Transverse colon (tissue), 4 donors: Measurements from ENCODE around the gene OR51Q1. TPM values are rescaled to one million over a fixed set of nuclear protein-coding genes. Genes with fewer than 3 reads are reported as not detected.

Source experiments
- DNase-seq: peaks from one replicate; pipeline ENCODE4 v3.0.0-alpha.2; 2019
- H3K27ac ChIP-seq, 4 donors: fragments of 200-600 bp; sonication (generic); 2 replicates each; pipeline ENCODE4 v1.5.1; 2016 to 2018; ENCODE audit warnings: inconsistent platforms in 4 of 4
- H3K27me3 ChIP-seq: fragments of 200-600 bp; sonication (generic); 2 replicates; pipeline ENCODE4 v1.5.1; 2017; ENCODE audit warnings: inconsistent platforms
- H3K36me3 ChIP-seq, 4 donors: fragments of 200-600 bp; sonication (generic); 2 replicates each; pipeline ENCODE4 v1.5.1; 2017 to 2019; ENCODE audit warnings: inconsistent platforms in 4 of 4
- H3K4me1 ChIP-seq, 4 donors: fragments of 200-600 bp; sonication (generic); 2 replicates each; pipeline ENCODE4 v1.5.1; 2017 to 2020; ENCODE audit warnings: inconsistent platforms in 4 of 4
- H3K4me3 ChIP-seq, 4 donors: fragments of 200-600 bp; sonication (generic); 1 replicate in 1 of 4; 2 replicates in 3 of 4; pipeline versions ENCODE4 v1.5.1 to v1.6.1; 2017 to 2019; ENCODE audit warnings: inconsistent platforms in 4 of 4
- H3K9me3 ChIP-seq, 2 donors: fragments of 200-600 bp; sonication (generic); 2 replicates each; pipeline ENCODE4 v1.5.1; 2017 to 2019; ENCODE audit warnings: inconsistent platforms in 2 of 2
- CTCF ChIP-seq, 5 experiments: fragments of 200-600 bp in 3 of 5; fragments of 450-650 bp in 2 of 5; sonication (generic) in 3 of 5; IDR thresholded peaks; 1 replicate in 2 of 5; 2 replicates in 3 of 5; pipeline ENCODE4 v1.5.1; 2016 to 2017; ENCODE audit warnings: antibody characterized with exemption in 5 of 5, inconsistent platforms in 3 of 5, mild to moderate bottlenecking in 2 of 5, moderate library complexity in 1 of 5
- EP300 ChIP-seq: sonication (generic); formaldehyde crosslinking; IDR thresholded peaks from one replicate; pipeline ENCODE4 v1.6.1; 2017; ENCODE audit warnings: antibody characterized with exemption, low read depth
- POLR2A ChIP-seq: fragments of 450-650 bp; IDR thresholded peaks from one replicate; pipeline ENCODE4 v1.6.1; 2016; ENCODE audit warnings: antibody characterized with exemption, mild to moderate bottlenecking, moderate library complexity
- POLR2AphosphoS5 ChIP-seq, 3 donors: sonication (generic); formaldehyde crosslinking; IDR thresholded peaks; one replicate each; pipeline ENCODE4 v1.6.1; 2016; ENCODE audit warnings: antibody characterized with exemption in 3 of 3
- WGBS, 2 donors: methylation state at CpG; one replicate each; pipeline ENCODE4 v1.1.5; 2018; ENCODE audit warnings: low coverage in 1 of 2; 5-methylcytosine and 5-hydroxymethylcytosine counted together
- in situ Hi-C, 4 donors: fragments of 200-750 bp; cut with MboI; loops; one replicate each; pipeline versions ENCODE4 v1.15.0 to v1.15.1; 2017; ENCODE audit warnings: low sequenced_read_pairs in 3 of 4, low pct_ligation_motif_present in 1 of 4, low pct_unique_long_range_greater_than_20kb in 1 of 4
- intact Hi-C: fragments of 100-400 bp; cut with DNase I; formaldehyde crosslinking; loops from one replicate; pipeline ENCODE4 v1.15.1; 2023; ENCODE audit warnings: low total_unique reads
- total RNA-seq, 4 donors: library from RNA; depleted of rRNA; stranded (reverse); fragments of >200 nt; gene quantifications; one replicate each; pipeline ENCODE4 v1.1.0, GENCODE V29; 2016

The OR51Q1 gene
- total RNA-seq, 4 donors from 2014 or later: not detected

GRCh38 chr11:5449432-5449831 is 27.5 kb downstream of the OR51Q1 start:
- no peaks in the 10 kb centered on the region for H3K27me3 ChIP-seq
- intact Hi-C loops: no loop called here
- in situ Hi-C loops: no loop called here
- H3K9me3 ChIP-seq: no peaks in the 10 kb centered on the region
- TF ChIP-seq POLR2A (no peak), POLR2AphosphoS5 (IDR thresholded peaks at IDR 0.05) (no peak), EP300 (no peak), CTCF (IDR thresholded peaks at IDR 0.05) (no peak)
- H3K4me1 ChIP-seq: no peaks in the 10 kb centered on the region
- H3K4me3 ChIP-seq: no peak overlapping the region
- DNase-seq: no peak
- no peak overlapping the region for H3K27ac ChIP-seq
- H3K36me3 ChIP-seq: no peaks in the 10 kb centered on the region
- WGBS, 2 donors: 72 to 90% methylated on average over 2 to 4 of the region's 4 CpGs

GRCh38 chr11:5460983-5461621 is 39.2 kb downstream of the OR51Q1 start:
- intact Hi-C loops: loop anchor here (2.0 kb wide), 1 partner anchor 28 kb away; the partner anchor contains the start of gene OR52D1
- Histone ChIP-seq H3K36me3 (no peaks in the 10 kb centered on the region), H3K9me3 (no peaks in the 10 kb centered on the region), H3K4me1 (no peaks in the 10 kb centered on the region), H3K27ac (no peak overlapping the region), H3K27me3 (no peaks in the 10 kb centered on the region), H3K4me3 (no peak overlapping the region)
- no peak for DNase-seq
- 89% methylated on average over 14 of the region's 14 CpGs; no CpG with 5 or more reads in 1 of the 2 donors for WGBS, 2 donors
- in situ Hi-C loops: loop anchor here in 1 of 4 donors (25.0 kb wide), 1 partner anchor 351 kb away; the partner anchor contains the start of gene OR52N2
- TF ChIP-seq EP300: no peak
- TF ChIP-seq POLR2AphosphoS5 (IDR thresholded peaks at IDR 0.05): no peak
- TF ChIP-seq POLR2A: no peak
- no peak for TF ChIP-seq CTCF (IDR thresholded peaks at IDR 0.05)

GRCh38 chr11:5467527-5467926 is 45.6 kb downstream of the OR51Q1 start:
- no peak for DNase-seq
- intact Hi-C loops: no loop called here

More at GRCh38 chr11:5467527-5467926, 45.6 kb downstream of the OR51Q1 start:
- TF ChIP-seq CTCF (IDR thresholded peaks at IDR 0.05): no peak
- H3K27me3 ChIP-seq: no peaks in the 10 kb centered on the region
- no peak overlapping the region for H3K4me3 ChIP-seq
- no peaks in the 10 kb centered on the region for H3K4me1 ChIP-seq
- 43 to 65% methylated on average over 1 to 2 of the region's 2 CpGs for WGBS, 2 donors
- H3K27ac ChIP-seq: no peak overlapping the region
- H3K36me3 ChIP-seq: no peaks in the 10 kb centered on the region
- H3K9me3 ChIP-seq: no peaks in the 10 kb centered on the region
- in situ Hi-C loops: loop anchor here in 1 of 4 donors (25.0 kb wide), 1 partner anchor 345 kb away; the partner anchor contains the start of gene OR52N2

Other genes with a start within 250 kb of the OR51Q1 start
- gene OR51V1, start 221.4 kb upstream of the OR51Q1 start, total RNA-seq: not detected
- 1 to 10 TPM in 2 of 4 donors, not detected in 2; 1.1 to 2.0 TPM for gene HBB, start 195.0 kb upstream of the OR51Q1 start, total RNA-seq
- gene HBD, start 187.6 kb upstream of the OR51Q1 start, total RNA-seq: not detected
- not detected for gene HBG1, start 172.3 kb upstream of the OR51Q1 start, total RNA-seq
- not detected for gene HBG2, start 167.3 kb upstream of the OR51Q1 start, total RNA-seq
- gene HBE1, start 152.2 kb upstream of the OR51Q1 start, total RNA-seq: not detected
- gene OR51B4, start 120.2 kb upstream of the OR51Q1 start, total RNA-seq: not detected
- not detected for gene OR51B2, start 97.8 kb upstream of the OR51Q1 start, total RNA-seq
- not detected for gene OR51B5, start 78.6 kb upstream of the OR51Q1 start, total RNA-seq
- not detected for gene OR51B6, start 70.6 kb upstream of the OR51Q1 start, total RNA-seq
- gene OR51M1, start 38.3 kb upstream of the OR51Q1 start, total RNA-seq: not detected
- gene OR51I1, start 19.4 kb downstream of the OR51Q1 start, total RNA-seq: not detected
- not detected for gene OR51I2, start 27.2 kb downstream of the OR51Q1 start, total RNA-seq
- not detected for gene OR52D1, start 66.6 kb downstream of the OR51Q1 start, total RNA-seq
- gene UBQLN3, start 87.8 kb downstream of the OR51Q1 start, total RNA-seq: under 1 TPM in 2 of 4 donors, not detected in 2; 0.64 to 0.75 TPM
- 1 to 10 TPM in 1 of 4 donors, under 1 TPM in 2, not detected in 1; 0.41 to 1.8 (median 0.48) TPM for gene UBQLNL, start 94.6 kb downstream of the OR51Q1 start, total RNA-seq
- gene OR52H1, start 126.4 kb downstream of the OR51Q1 start, total RNA-seq: under 1 TPM in 1 of 4 donors, not detected in 3; 0.79 TPM
- not detected for gene OR52B6, start 158.8 kb downstream of the OR51Q1 start, total RNA-seq
- gene TRIM6, start 174.5 kb downstream of the OR51Q1 start, total RNA-seq: 1 to 10 TPM in 1 of 4 donors, under 1 TPM in 1, not detected in 2; 0.79 to 1.4 TPM
- 1 to 10 TPM; 1.5 to 9.8 (median 7.1) TPM for gene TRIM34, start 202.9 kb downstream of the OR51Q1 start, total RNA-seq